ENCODE measurements around the gene CXCL12. TPM values are rescaled to one million over a fixed set of nuclear protein-coding genes. Genes with fewer than 3 reads are reported as not detected.

CXCL12 gene
- total RNA-seq, 1 donor from 2014 or later: not detected

GRCh38 chr10:44327461-44327860 lies 57.4 kb downstream of the CXCL12 start:
- no peaks in the 10 kb centered on the region for H3K36me3 Mint-ChIP-seq (ENCODE audit: low read depth)
- TF ChIP-seq, protein P1, sequence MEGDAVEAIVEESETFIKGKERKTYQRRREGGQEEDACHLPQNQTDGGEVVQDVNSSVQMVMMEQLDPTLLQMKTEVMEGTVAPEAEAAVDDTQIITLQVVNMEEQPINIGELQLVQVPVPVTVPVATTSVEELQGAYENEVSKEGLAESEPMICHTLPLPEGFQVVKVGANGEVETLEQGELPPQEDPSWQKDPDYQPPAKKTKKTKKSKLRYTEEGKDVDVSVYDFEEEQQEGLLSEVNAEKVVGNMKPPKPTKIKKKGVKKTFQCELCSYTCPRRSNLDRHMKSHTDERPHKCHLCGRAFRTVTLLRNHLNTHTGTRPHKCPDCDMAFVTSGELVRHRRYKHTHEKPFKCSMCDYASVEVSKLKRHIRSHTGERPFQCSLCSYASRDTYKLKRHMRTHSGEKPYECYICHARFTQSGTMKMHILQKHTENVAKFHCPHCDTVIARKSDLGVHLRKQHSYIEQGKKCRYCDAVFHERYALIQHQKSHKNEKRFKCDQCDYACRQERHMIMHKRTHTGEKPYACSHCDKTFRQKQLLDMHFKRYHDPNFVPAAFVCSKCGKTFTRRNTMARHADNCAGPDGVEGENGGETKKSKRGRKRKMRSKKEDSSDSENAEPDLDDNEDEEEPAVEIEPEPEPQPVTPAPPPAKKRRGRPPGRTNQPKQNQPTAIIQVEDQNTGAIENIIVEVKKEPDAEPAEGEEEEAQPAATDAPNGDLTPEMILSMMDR (IDR thresholded peaks at IDR 0.05): no peak
- ATAC-seq (ENCODE audit: low read depth) (no peak), DNase-seq (no peak)
- intact Hi-C loops (cut with micrococcal nuclease): no loop called here
- POLR2A ChIA-PET: no interaction called here
- no peak overlapping the region for H3K27ac Mint-ChIP-seq
- H3K4me1 Mint-ChIP-seq: no peaks in the 10 kb centered on the region
- CTCF ChIA-PET: no interaction called here
- no peaks in the 10 kb centered on the region for H3K9me3 Mint-ChIP-seq
- H3K27me3 Mint-ChIP-seq: peaks cover 2% of the 10 kb centered on the region
- no peak overlapping the region for H3K4me3 Mint-ChIP-seq
